ENCODE data around the gene PPP6R3.
A peak's percentile ranks its signal among the peaks of the same experiment; 100 is the strongest.
"Not testable (repeated sequence)": the region's sequence is repeated elsewhere in the genome, so short reads cannot be mapped to it uniquely, and the experiment has no call there.

The PPP6R3 gene

DNA sequence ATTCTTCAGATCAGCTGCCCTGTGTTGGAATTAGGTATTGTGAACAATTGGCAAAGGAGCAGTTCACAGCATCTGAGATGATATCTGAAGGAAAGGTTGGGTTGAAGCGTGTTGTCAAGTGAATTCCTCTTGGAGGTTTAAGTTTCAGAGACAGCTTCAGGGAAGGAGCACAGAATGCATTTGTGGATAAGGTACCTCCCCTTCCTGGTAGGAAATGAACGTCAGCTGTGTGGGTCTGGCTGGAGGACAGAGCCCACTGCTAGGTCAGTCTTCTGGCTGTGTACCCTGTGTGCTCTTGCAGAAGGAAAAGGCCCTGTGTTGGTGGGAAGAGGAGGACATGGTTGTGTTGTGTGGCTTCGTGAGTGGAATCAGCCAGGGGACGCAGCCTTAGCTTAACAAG lies 135.7 kb downstream of the PPP6R3 start:
- no peaks in the 10 kb centered on the region for H3K9me3 Mint-ChIP-seq
- DNase-seq (ENCODE audit: low spot score): no peak
- H3K27ac Mint-ChIP-seq: no peak overlapping the region
- no peak overlapping the region for H3K4me3 Mint-ChIP-seq
- peaks cover 68% of the 10 kb centered on the region for H3K36me3 Mint-ChIP-seq (ENCODE audit: low read depth)
- no peaks in the 10 kb centered on the region for H3K27me3 Mint-ChIP-seq (ENCODE audit: low read depth)
- H3K4me1 Mint-ChIP-seq (ENCODE audit: low read depth): peaks cover 2% of the 10 kb centered on the region

- no peaks in the 10 kb centered on the region for H3K9me3 Mint-ChIP-seq
- H3K27ac Mint-ChIP-seq: no peak overlapping the region
- H3K4me3 Mint-ChIP-seq: no peak overlapping the region
- H3K36me3 Mint-ChIP-seq (ENCODE audit: low read depth): peaks cover 71% of the 10 kb centered on the region
- DNase-seq (ENCODE audit: low spot score): no peak
- H3K4me1 Mint-ChIP-seq (ENCODE audit: low read depth): peaks cover 2% of the 10 kb centered on the region
- H3K27me3 Mint-ChIP-seq (ENCODE audit: low read depth): no peaks in the 10 kb centered on the region
These were observed 138.5 kb downstream of the PPP6R3 start for GRCh38 chr11:68598816-68599653.

- no peak for DNase-seq (ENCODE audit: low spot score)
- Mint-ChIP-seq H3K9me3 (no peaks in the 10 kb centered on the region), H3K27ac (no peak overlapping the region), H3K27me3 (ENCODE audit: low read depth) (no peaks in the 10 kb centered on the region), H3K36me3 (ENCODE audit: low read depth) (peaks cover 72% of the 10 kb centered on the region), H3K4me3 (no peak overlapping the region), H3K4me1 (ENCODE audit: low read depth) (peaks cover 2% of the 10 kb centered on the region)
These were observed 140.6 kb downstream of the PPP6R3 start for GRCh38 chr11:68601147-68601546.

- Mint-ChIP-seq H3K27me3 (ENCODE audit: low read depth) (no peaks in the 10 kb centered on the region), H3K4me1 (ENCODE audit: low read depth) (no peaks in the 10 kb centered on the region), H3K36me3 (ENCODE audit: low read depth) (peaks cover 61% of the 10 kb centered on the region), H3K9me3 (no peaks in the 10 kb centered on the region), H3K4me3 (no peak overlapping the region), H3K27ac (peak overlapping the region; percentile 31)
- DNase-seq (ENCODE audit: low spot score): no peak
These were observed 149.2 kb downstream of the PPP6R3 start for GRCh38 chr11:68609761-68610160.

DNA sequence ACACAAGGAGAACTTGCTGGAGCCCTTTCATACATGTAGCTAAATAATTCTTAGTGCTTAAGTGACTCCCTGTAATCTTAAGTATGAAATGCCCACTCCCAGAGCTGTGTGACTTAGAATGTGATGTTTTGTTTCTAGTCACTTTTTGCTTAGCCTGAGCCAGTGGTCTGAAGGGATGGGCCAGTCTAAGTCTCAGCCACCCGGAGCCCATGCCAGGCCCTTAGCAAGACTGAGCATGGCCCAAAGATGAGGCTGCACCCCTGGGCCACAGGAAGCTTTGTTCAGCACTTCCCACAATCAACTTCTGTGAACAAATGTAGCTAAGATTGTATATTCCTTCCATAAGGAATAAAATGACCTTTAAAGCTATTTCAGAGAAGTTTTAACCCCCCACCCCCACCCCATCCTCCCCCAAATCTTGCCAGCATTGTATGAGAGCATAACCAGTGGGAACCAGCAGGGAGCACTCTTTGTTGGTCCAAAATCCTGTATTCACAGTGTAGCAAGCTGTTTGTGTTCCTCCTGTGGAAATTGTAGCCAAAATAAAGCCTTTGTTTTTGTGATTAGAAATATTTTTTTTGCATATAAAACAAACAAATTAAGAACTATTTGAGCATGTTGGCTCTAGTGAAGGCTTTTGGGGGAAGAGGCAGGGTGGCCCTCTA lies 150.0 kb downstream of the PPP6R3 start:
- Mint-ChIP-seq H3K9me3 (no peaks in the 10 kb centered on the region), H3K36me3 (ENCODE audit: low read depth) (peaks cover 59% of the 10 kb centered on the region), H3K27ac (no peak overlapping the region), H3K4me1 (ENCODE audit: low read depth) (no peaks in the 10 kb centered on the region), H3K4me3 (no peak overlapping the region), H3K27me3 (ENCODE audit: low read depth) (no peaks in the 10 kb centered on the region)
- no peak for DNase-seq (ENCODE audit: low spot score)

- no peak overlapping the region for H3K27ac Mint-ChIP-seq
- no peaks in the 10 kb centered on the region for H3K4me1 Mint-ChIP-seq (ENCODE audit: low read depth)
These were observed 155.1 kb downstream of the PPP6R3 start for GRCh38 chr11:68615657-68616056.

DNA sequence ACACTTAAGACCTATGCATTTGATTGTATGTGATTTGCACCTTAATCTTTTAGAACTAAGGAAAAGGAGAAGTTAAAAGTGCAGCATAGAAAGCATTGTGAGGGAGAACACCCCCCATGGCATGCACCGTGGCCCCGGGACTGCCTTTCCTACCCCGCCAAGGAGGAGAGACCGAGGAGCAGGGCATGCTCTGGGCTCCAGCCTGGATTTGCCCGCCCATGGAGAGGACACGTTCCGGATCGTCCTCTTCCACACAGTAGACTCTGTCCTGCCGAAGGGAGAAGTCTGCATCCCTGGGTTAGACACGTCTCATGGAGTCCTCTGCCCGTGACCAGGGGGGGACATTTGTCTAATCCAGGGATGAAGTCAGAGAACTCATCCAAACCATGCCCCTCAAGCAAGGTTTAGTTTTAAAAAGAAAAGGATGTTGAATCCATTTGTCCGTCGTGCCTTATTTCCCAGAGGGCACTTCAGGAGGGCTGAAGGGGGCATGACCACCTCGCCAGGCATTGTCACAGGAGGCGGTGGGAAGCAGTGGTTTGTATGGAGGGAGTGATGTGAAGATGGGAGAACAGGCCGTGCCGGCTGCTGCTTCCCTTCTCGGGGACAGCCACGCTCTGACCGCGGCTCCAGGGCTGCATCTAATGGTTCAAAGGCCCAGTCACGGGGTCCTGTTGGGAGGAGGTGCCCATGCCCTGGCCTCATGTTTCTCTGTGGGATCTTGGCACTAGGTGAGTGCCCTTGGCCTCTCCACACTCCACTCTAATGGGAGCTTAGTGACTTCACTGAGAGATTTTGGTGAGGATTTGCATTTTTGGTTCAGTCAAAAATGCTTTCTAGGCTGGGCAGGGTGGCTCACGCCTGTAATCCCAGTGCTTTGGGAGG lies 157.6 kb downstream of the PPP6R3 start:
- H3K36me3 Mint-ChIP-seq (ENCODE audit: low read depth): peaks cover 16% of the 10 kb centered on the region
- H3K27ac Mint-ChIP-seq: no peak overlapping the region
- DNase-seq (ENCODE audit: low spot score): no peak
- no peaks in the 10 kb centered on the region for H3K4me1 Mint-ChIP-seq (ENCODE audit: low read depth)
- H3K9me3 Mint-ChIP-seq: no peaks in the 10 kb centered on the region
- no peak overlapping the region for H3K4me3 Mint-ChIP-seq
- H3K27me3 Mint-ChIP-seq (ENCODE audit: low read depth): peaks cover 3% of the 10 kb centered on the region

More at GRCh38 chr11:68615657-68616056, 155.1 kb downstream of the PPP6R3 start:
- H3K27me3 Mint-ChIP-seq (ENCODE audit: low read depth): no peaks in the 10 kb centered on the region
- H3K4me3 Mint-ChIP-seq: no peak overlapping the region
- peaks cover 28% of the 10 kb centered on the region for H3K36me3 Mint-ChIP-seq (ENCODE audit: low read depth)
- no peak for DNase-seq (ENCODE audit: low spot score)
- no peaks in the 10 kb centered on the region for H3K9me3 Mint-ChIP-seq

DNA sequence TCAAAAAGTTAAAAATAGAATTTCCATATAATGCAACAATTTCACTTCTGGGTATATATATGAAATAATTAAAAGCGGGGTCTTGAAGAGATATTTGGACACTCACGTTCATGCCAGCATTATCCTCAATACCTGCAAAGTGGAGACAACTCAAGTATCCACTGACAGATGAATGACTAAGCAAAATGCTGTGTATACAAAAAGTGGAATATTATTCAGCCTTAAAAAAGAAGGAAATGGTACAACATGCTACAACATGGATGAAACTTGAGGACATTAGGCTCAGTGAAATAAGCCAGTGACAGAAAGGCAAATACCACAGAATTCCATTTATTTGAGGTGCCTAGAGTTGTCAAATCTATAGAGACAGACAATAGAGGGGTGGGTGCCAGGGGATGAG lies 161.3 kb downstream of the PPP6R3 start:
- Mint-ChIP-seq H3K4me3 (no peak overlapping the region), H3K27me3 (ENCODE audit: low read depth) (peaks cover 5% of the 10 kb centered on the region), H3K27ac (no peak overlapping the region), H3K9me3 (no peaks in the 10 kb centered on the region), H3K4me1 (ENCODE audit: low read depth) (no peaks in the 10 kb centered on the region), H3K36me3 (ENCODE audit: low read depth) (no peaks in the 10 kb centered on the region)
- no peak for DNase-seq (ENCODE audit: low spot score)

DNA sequence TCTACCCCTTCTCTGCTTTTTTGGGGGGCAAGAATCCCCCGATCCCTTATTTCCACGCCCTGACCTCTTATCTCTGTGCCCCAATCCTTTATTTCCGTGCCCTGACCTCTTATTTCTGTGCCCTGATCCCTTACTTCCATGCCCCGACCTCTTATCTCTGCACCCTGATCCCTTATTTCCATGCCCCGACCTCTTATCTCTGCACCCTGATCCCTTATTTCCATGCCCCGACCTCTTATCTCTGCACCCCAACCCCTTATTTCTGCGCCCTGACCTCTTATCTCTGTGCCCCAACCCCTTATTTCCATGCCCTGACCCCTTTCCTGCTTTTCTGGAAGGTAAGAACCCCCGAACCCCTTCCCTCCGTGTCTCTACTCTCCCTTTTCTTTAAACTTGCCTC lies 163.2 kb downstream of the PPP6R3 start:
- H3K4me3 Mint-ChIP-seq; H3K36me3 Mint-ChIP-seq (ENCODE audit: low read depth); H3K27ac Mint-ChIP-seq; H3K9me3 Mint-ChIP-seq; DNase-seq (ENCODE audit: low spot score); H3K4me1 Mint-ChIP-seq (ENCODE audit: low read depth); H3K27me3 Mint-ChIP-seq (ENCODE audit: low read depth): not testable (repeated sequence)

GRCh38 chr11:68625069-68625468 lies 164.5 kb downstream of the PPP6R3 start:
- not testable (repeated sequence) for H3K4me1 Mint-ChIP-seq (ENCODE audit: low read depth); H3K36me3 Mint-ChIP-seq (ENCODE audit: low read depth); H3K9me3 Mint-ChIP-seq; H3K27me3 Mint-ChIP-seq (ENCODE audit: low read depth); H3K27ac Mint-ChIP-seq; DNase-seq (ENCODE audit: low spot score); H3K4me3 Mint-ChIP-seq

DNA sequence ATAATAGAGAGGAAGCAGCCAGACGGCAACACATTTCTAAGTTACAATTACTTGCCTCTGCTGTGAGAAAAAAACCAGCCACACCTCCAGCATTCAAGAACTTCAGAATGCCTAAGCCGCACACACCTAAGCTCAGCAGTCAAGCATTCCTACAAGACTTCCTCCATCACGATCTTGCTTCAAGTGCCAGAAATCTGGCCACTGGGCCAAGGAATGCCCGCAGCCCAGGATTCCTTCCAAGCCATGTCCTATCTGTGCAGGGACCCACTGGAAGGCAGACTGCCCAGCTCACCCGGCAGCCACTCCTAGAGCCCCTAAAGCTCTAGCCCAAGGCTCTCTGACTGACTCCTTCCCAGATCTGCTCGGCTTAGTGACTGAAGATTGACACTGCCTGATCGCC lies 165.7 kb downstream of the PPP6R3 start:
- DNase-seq (ENCODE audit: low spot score); H3K4me3 Mint-ChIP-seq; H3K36me3 Mint-ChIP-seq (ENCODE audit: low read depth); H3K4me1 Mint-ChIP-seq (ENCODE audit: low read depth); H3K9me3 Mint-ChIP-seq; H3K27me3 Mint-ChIP-seq (ENCODE audit: low read depth); H3K27ac Mint-ChIP-seq: not testable (repeated sequence)

GRCh38 chr11:68628837-68629236 lies 168.3 kb downstream of the PPP6R3 start:
- H3K27ac Mint-ChIP-seq, H3K4me3 Mint-ChIP-seq: not testable (repeated sequence)

DNA sequence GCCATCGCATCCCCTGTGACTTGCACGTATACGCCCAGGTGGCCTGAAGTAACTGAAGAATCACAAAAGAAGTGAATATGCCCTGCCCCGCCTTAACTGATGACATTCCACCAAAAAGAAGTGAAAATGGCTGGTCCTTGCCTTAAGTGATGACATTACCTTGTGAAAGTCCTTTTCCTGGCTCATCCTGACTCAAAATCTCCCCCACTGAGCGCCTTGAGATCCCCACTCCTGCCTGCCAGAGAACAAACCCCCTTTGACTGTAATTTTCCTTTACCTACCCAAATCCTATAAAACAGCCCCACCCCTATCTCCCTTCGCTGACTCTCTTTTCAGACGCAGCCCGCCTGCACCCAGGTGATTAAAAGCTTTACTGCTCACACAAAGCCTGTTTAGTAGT lies 171.8 kb downstream of the PPP6R3 start:
- not testable (repeated sequence) for H3K27ac Mint-ChIP-seq; H3K27me3 Mint-ChIP-seq (ENCODE audit: low read depth); H3K36me3 Mint-ChIP-seq (ENCODE audit: low read depth); H3K9me3 Mint-ChIP-seq; H3K4me3 Mint-ChIP-seq; DNase-seq (ENCODE audit: low spot score); H3K4me1 Mint-ChIP-seq (ENCODE audit: low read depth)

More at GRCh38 chr11:68628837-68629236, 168.3 kb downstream of the PPP6R3 start:
- H3K4me1 Mint-ChIP-seq (ENCODE audit: low read depth); H3K27me3 Mint-ChIP-seq (ENCODE audit: low read depth); H3K36me3 Mint-ChIP-seq (ENCODE audit: low read depth); DNase-seq (ENCODE audit: low spot score); H3K9me3 Mint-ChIP-seq: not testable (repeated sequence)

- H3K9me3 Mint-ChIP-seq: no peaks in the 10 kb centered on the region
- peaks cover 7% of the 10 kb centered on the region for H3K27me3 Mint-ChIP-seq (ENCODE audit: low read depth)
- H3K4me3 Mint-ChIP-seq: no peak overlapping the region
- H3K4me1 Mint-ChIP-seq (ENCODE audit: low read depth): no peaks in the 10 kb centered on the region
- DNase-seq (ENCODE audit: low spot score): peak; percentile 8
- H3K36me3 Mint-ChIP-seq (ENCODE audit: low read depth): no peaks in the 10 kb centered on the region
- H3K27ac Mint-ChIP-seq: no peak overlapping the region
These were observed 172.2 kb downstream of the PPP6R3 start for GRCh38 chr11:68632802-68633201.

All from T-helper 2 cell treated with Interferon-gamma antibody and Interleukin-4, amounts not matched to agents 5 μg/mL and 100 μg/mL, for 36 hours (primary cell).